COLO668 (cell line): Measurements from ENCODE around the gene MCHR2.
"Not testable (repeated sequence)": the region's sequence is repeated elsewhere in the genome, so short reads cannot be mapped to it uniquely, and the experiment has no call there.

Source experiments
- DNase-seq: peaks from one replicate; lab custom pipeline; 2025; ENCODE audit not compliant: unreplicated experiment; lab: John Stamatoyannopoulos, UW

MCHR2 gene

DNA sequence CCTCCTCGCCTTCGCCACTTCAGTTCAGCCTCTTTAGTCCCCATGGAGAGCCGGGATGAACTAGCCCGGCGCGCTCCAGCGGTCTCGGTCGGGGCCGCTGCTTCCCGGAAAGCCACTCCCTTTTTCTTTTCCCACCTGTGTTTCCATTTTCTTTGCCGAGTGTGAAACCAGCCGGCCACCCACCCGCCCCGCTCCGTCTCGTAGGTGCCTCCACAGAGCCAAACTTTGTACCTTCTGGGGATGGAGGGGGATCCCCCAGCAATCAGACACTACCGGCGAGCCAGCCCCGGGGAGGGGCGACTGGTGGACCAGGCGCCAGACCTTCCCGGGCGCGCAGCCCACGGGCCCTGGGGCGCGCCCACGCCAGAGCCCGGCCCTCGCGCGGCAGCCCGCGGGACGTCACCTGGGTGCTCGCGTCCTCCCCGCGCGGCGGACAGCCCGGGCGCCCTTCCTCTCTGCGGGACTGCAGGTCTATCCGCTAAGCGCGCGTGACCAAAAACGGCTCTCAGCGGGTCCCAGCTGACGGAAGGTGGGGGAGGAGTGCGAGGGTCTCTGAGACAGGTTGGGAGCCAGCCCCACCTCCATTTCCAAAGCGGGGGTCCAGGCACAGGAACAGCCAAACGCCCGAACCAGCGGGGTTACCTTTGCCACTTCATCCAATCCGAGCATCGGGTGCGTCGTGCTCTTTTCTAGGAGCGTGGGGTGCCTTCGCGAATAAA, at the start of gene MCHR2:
Gene MCHR2, minus strand, starts transcription at position 691 of the 719 bp plus-strand sequence. CDS start 38,076 bp downstream, outside the sequence.
- no peak for DNase-seq

DNA sequence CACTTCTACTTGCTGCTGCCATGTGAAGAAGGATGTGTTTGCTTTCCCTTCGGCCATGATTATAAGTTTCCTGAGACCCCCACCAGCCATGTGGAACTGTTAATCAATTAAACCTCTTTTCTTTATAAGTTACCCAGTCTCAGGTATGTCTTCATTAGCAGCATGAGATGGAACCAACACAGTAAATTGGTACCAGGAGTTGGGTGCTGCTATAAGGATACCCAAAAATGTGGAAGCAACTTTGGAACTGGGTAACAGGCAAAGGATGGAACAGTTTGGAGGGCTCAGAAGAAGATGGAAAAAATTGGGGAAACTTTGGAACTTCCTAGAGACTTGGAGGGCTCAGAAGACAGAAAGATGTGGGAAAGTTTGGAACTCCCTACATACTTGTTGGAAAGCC, 44.5 kb upstream of the MCHR2 start:
- not testable (repeated sequence) for DNase-seq

- no peak for DNase-seq
These were observed 42.0 kb upstream of the MCHR2 start for GRCh38 chr6:100035873-100036653.

GRCh38 chr6:100023798-100024197, 29.8 kb upstream of the MCHR2 start:
- DNase-seq = no peak

GRCh38 chr6:100022847-100023246, 28.8 kb upstream of the MCHR2 start:
- no peak for DNase-seq

- no peak for DNase-seq
These were observed 14.8 kb upstream of the MCHR2 start for GRCh38 chr6:100008857-100009256.

- DNase-seq = peak; percentile 32
These were observed 7.9 kb upstream of the MCHR2 start for GRCh38 chr6:100001915-100002388.

DNA sequence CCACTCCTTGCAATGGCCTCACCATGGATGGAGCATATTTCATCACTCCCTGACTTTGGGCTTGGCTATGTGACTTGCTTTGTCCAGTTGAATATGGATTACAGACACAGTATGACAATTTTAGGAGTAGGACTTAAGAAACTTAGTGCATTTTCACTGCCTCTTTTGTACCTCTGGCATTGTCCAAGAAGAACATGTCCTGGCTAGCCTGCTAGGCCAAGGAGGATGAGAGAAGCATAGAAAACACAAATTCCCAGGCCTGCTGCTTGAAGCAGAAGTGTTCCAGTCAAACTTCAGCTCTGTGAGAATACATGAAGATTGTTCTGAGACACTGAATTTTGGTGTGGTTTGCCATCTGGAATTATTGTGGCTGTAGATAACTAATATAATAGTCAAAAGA, 3.1 kb upstream of the MCHR2 start:
- DNase-seq = no peak

DNA sequence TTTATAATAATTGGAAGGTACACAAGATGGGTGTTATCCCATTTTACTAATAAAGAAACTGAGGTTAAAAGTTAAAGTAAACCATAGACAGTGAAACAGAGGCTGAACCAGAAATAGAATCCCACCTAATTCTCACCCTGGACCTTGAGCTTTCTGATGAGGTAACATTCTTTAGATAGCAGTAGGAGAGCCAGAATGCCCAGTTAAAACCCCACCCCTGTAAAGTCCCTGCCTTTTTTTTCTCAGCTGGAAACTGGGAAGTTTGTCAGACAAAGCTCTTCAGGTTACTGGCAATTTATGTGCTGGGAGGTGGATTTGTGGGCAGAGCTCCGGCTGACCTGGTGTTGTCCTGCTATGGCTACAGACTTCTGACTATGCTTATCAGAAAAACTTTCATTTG, 1.9 kb upstream of the MCHR2 start:
- no peak for DNase-seq

GRCh38 chr6:99993146-99993532, 884 bp downstream of the MCHR2 start:
- DNase-seq = no peak

DNA sequence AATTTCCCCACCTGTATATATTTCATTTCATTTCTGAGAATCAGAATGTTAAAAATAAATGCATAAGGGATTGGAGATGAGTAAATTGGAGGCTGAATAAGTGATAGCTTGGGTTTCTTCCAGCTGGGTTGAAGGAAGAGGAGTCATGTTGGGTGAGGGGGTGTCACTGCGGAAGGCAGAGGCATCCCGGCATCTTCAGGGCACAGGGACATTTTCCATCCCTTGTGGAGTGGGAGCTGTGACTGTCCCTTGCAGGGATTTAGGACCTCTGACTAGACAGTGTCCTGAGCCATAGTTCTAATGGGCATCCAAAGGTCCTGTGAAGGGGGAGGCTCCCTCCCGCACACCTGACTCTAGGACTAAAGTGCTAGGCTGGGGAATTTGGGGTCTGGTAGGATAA, 2.1 kb downstream of the MCHR2 start:
- DNase-seq = no peak

GRCh38 chr6:99980741-99981140, 13.3 kb downstream of the MCHR2 start:
- no peak for DNase-seq

DNA sequence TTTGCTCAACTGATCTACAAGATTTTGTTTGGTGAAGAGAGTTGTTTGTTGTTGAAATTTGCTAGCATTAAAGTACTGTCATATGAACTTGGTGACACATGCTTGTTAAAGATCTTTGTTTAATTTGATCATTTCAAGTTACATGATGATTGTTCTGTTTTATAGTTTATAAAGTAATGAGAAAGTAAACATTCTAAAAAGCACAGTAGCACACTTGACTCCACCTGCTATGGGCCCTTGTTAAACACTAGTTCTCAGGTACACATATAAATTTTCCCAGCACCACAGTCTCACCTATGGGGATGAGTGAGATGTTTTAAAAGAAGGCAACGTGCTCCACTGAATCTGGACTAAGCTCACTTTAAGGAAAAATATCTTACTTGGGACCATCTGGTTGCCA, 14.1 kb downstream of the MCHR2 start:
- peak; percentile 5 for DNase-seq

DNA sequence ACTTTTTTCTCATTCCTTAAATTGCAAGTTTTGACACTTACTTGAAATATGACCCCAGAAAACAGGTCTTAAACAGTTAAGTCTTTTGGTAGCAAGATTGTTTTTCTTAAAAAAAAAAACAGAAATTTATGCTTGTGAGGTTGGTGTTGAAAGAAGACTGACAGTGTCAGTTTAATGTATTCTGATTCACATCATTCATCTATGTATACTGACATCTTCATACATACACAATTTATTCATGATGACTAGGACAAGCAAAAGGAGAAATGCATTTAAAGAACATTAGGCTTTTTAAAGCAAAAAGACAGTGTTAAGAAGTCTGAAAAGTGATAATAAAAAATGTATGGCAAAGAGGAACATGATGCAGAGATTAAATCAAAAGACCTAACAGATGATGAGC, 27.0 kb downstream of the MCHR2 start:
- no peak for DNase-seq

DNA sequence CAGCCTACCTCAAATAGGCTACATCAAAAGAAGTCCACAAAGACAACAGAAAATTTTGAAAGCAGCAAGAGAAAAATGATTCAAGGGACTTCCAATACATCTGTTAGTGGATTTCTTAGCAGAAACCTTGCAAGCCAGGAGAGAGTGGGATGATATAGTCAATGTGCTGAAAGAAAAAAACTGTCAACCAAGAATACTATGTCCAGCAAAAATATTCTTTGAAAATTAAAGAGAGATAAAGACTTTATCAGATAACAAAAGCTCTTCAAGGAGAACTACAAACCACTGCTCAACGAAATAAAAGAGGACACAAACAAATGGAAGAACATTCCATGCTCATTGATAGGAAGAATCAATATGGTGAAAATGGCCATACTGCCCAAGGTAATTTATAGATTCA, 34.0 kb downstream of the MCHR2 start:
- no peak for DNase-seq

DNA sequence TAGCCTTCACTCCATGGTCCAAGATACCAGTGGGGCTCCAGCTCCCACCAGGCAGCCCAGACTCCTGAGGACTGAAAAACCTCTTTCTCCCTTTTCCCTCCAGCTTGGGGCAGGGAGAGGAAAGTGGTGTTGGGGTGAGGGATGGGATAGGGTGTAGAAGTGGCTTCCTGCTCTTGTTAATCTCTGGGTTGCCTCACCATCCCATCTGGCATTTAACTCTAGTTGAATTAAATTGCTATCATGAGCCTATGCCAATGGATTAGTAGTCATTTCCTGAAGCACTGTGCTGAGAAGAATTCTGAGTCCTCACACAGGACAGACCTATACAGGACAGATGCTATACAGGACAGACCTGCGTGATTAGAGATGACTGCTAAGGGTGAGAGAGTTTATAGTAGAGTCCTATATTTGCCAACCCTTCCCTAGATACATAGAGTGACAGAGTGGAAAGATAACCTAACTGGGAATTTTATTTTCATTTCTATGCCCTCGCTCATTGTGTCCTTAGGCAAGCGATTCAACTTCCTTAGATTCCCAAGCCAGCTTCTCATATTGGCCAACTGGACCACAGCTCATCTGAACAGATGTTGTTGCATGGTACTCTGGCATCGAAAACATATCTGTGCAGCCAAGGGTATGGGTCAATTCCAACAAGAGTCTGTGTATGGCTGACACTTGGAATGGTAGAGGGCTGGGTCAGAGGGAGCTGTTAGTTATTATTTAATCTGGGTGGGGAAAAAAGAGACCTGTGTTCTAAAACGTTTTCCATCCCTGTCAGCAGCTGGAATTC, 42.8 kb downstream of the MCHR2 start:
- DNase-seq = no peak

DNA sequence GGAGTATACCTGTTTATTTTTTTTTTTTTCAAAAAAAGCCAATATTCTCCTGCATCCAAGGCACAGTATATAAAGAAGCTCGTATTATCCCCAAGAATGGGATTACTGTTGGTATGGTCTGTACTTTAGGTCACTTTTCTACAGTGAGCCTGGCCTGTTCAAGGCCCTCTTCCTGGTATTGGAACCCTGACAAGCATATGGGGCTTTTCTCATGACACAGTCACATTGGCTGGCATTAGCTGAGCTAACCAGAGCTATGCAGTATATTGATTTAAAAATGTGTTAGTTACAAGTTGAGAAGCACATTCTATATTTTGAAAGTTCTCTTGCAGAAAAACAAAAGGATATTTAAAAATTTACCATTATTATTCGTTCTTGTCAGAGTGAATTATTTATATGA, 48.0 kb downstream of the MCHR2 start:
- DNase-seq = no peak

DNA sequence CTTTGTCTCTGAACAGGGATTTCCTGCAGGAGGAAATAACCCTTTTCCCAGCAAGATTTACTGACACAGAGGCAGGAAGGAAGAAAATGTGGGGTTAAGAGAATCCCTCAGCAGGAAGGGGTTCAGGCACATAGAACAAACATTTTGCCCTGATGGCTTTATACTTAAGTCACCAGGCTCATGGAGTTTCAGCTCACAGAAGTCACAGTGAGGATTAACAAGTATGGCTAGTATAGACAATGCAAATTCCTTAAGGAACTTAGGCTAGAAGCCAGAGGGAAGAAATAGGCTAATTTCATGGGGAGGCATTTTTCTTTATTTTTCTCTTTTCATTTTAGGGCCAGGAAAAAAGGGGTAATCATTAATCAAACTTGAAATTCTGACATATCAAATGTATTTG, 50.2 kb downstream of the MCHR2 start:
- DNase-seq = no peak

- no peak for DNase-seq
These were observed 53.4 kb downstream of the MCHR2 start for GRCh38 chr6:99940582-99940981.

DNA sequence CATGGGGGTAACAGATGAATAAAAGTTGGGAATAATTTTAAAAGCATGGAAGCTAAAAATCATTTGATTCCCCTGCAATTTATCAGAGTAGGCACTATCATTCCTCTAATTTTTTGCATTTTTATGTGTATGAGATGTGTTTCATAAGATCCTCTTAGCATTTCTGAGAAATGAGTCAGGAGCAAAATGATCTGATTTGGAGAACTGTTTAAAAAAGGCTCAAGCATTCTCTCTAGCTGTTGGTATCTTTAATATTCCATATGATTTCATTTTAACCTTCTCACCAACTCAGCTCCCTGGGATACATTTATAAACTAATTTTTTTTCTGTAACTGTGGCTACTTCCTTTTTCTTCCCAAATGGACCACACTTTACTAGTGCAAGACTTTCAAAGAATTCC, 60.9 kb downstream of the MCHR2 start:
- no peak for DNase-seq

- DNase-seq = no peak
These were observed 81.4 kb downstream of the MCHR2 start for GRCh38 chr6:99912657-99913056.
